Measurements from ENCODE around the gene MYCN. TPM values are rescaled to one million over a fixed set of nuclear protein-coding genes. Genes with fewer than 3 reads are reported as not detected.

MYCN gene
- total and polyA plus RNA-seq, 2 of the 13 experiments (the other 11 are each of a cell fraction or from before 2014, with no cell fraction given), result not detected

GRCh38 chr2:15979051-15979758 lies 38.9 kb downstream of the MYCN start:
- ATAC-seq (no peak), DNase-seq (ENCODE audit: low spot score) (no peak), FAIRE-seq (no peak)
- ChIA-PET POLR2A (no interaction called here), CTCF (ENCODE audit: low intra/inter-chr PET ratio, low total read pairs) (no interaction called here)
- Histone ChIP-seq H3K36me3 (replicated peaks in 1 of 2; ENCODE audit: control insufficient read depth in 1 of 2, insufficient read depth in 2 of 2, low read length in 2 of 2) (no peaks in the 10 kb centered on the region), H2AFZ (ENCODE audit: low read length) (no peak overlapping the region), H3K4me1 (ENCODE audit: insufficient read depth, low read length) (no peaks in the 10 kb centered on the region), H3K4me2 (ENCODE audit: low read depth, low read length) (no peak overlapping the region), H3K27ac (ENCODE audit: extremely low read length, insufficient read depth, low read length) (no peak overlapping the region), H3K9ac (ENCODE audit: insufficient read depth, low read depth, low read length) (no peak overlapping the region), H3K9me3 (ENCODE audit: low read length) (no peaks in the 10 kb centered on the region), H3K27me3 (ENCODE audit: control insufficient read depth in 1 of 2, insufficient read depth in 2 of 2, low read length in 2 of 2) (peaks cover 0 to 15% of the 10 kb centered on the region in 2 experiments; a peak in 3 of 5 replicates), H3K4me3 (replicated peaks in 1 of 3; ENCODE audit: insufficient read depth in 1 of 3, low read depth in 2 of 3, low read length in 3 of 3) (no peak overlapping the region), H3K79me2 (ENCODE audit: insufficient read depth, low read length) (no peaks in the 10 kb centered on the region), H4K20me1 (ENCODE audit: insufficient read depth, low read length) (no peaks in the 10 kb centered on the region)
- BruUV-seq (replicated peaks), result no TSS peak
- 31% methylated on average over 9 of the region's 9 CpGs for WGBS (ENCODE audit: low lambda C conversion rate)
- in situ Hi-C loops (cut with HindIII; ENCODE audit: extremely low pct_ligation_motif_present, low pct_unique_long_range_greater_than_20kb) (no loop called here), intact Hi-C loops (cut with micrococcal nuclease; ENCODE audit: unreplicated experiment) (no loop called here)
- TF ChIP-seq CHCHD3 (CRISPR knock-in tag; IDR thresholded peaks at IDR 0.05) (no peak), XRCC5 (optimal IDR thresholded peaks at IDR 0.05; ENCODE audit: low read length) (no peak), SP140L (CRISPR knock-in tag; IDR thresholded peaks at IDR 0.05; ENCODE audit: borderline replicate concordance) (no peak), IKZF4 (CRISPR knock-in tag; IDR thresholded peaks at IDR 0.05; ENCODE audit: borderline replicate concordance, low read depth, not compliant biosample characterization) (no peak), ZBTB21 (CRISPR knock-in tag; IDR thresholded peaks at IDR 0.05) (no peak), ZNF18 (CRISPR knock-in tag; IDR thresholded peaks at IDR 0.05; ENCODE audit: insufficient replicate concordance) (no peak), ARHGAP35 (CRISPR knock-in tag; IDR thresholded peaks at IDR 0.05; ENCODE audit: borderline replicate concordance) (no peak), HCFC1 (IDR thresholded peaks at IDR 0.05; ENCODE audit: low read depth, low read length) (no peak), SIX4 (CRISPR knock-in tag; IDR thresholded peaks at IDR 0.05) (no peak), ZNF75D (CRISPR knock-in tag; IDR thresholded peaks at IDR 0.05; ENCODE audit: borderline replicate concordance) (no peak), GRHL1 (CRISPR knock-in tag; conservative IDR thresholded peaks at IDR 0.05) (no peak), TFDP1 (CRISPR knock-in tag; IDR thresholded peaks at IDR 0.05; ENCODE audit: borderline replicate concordance) (no peak), ZNF646 (CRISPR knock-in tag; IDR thresholded peaks at IDR 0.05) (no peak)

Measured in HepG2 (cell line).